Lower lobe of right lung (tissue), 2 donors: ENCODE measurements around the gene SLIT3. TPM values are rescaled to one million over a fixed set of nuclear protein-coding genes. Genes with fewer than 3 reads are reported as not detected.
A peak's percentile ranks its signal among the peaks of the same experiment; 100 is the strongest.

ENCODE experiments used
- ATAC-seq, 2 donors: fragments of 200-7000 bp; cut with Tn5 transposase; one replicate each; pipeline ENCODE4 v1.9.1; 2020 to 2022; ENCODE audit warnings: mild to moderate bottlenecking in 2 of 2, moderate library complexity in 2 of 2
- DNase-seq: peaks from one replicate; pipeline ENCODE4 v3.0.0-alpha.2; 2020
- H3K27ac ChIP-seq: fragments of 200-600 bp; one replicate; pipeline ENCODE4 v1.8.0; 2022
- H3K27me3 ChIP-seq: fragments of 200-600 bp; one replicate; pipeline ENCODE4 v1.8.0; 2022; ENCODE audit warnings: low read depth
- H3K36me3 ChIP-seq: fragments of 200-600 bp; one replicate; pipeline ENCODE4 v1.8.0; 2022; ENCODE audit warnings: mild to moderate bottlenecking
- H3K4me1 ChIP-seq: fragments of 200-600 bp; one replicate; pipeline ENCODE4 v1.8.0; 2022
- H3K4me3 ChIP-seq: fragments of 200-600 bp; one replicate; pipeline ENCODE4 v1.8.0; 2022; ENCODE audit warnings: mild to moderate bottlenecking
- H3K9me3 ChIP-seq: fragments of 200-600 bp; one replicate; pipeline ENCODE4 v1.8.0; 2022
- CTCF ChIP-seq: fragments of 200-600 bp; IDR thresholded peaks from one replicate; pipeline ENCODE4 v1.8.0; 2022; ENCODE audit warnings: antibody characterized with exemption, mild to moderate bottlenecking
- intact Hi-C: fragments of 100-400 bp; cut with DNase I; formaldehyde crosslinking; loops from one replicate; pipeline ENCODE4 v1.11.0; 2022
- total RNA-seq: library from RNA; stranded (reverse); fragmentation: NEBNext Ultra II Directional; extraction: Animal tissue kit (Norgen Biotek cat#: 25700); gene quantifications from one replicate; pipeline ENCODE4 v1.2.1, GENCODE V29; 2021
- donor health status: DM: no; HTN: yes; CAD: no; lungs with severe emphysema.

SLIT3 gene
- total RNA-seq, 1 donor from 2014 or later = 48.6 TPM

GRCh38 chr5:169027501-169028061 is 273.4 kb downstream of the SLIT3 start:
- ATAC-seq (peak in 1 of 2 donors; percentile 42), DNase-seq (peak; percentile 53)
- no peak overlapping the region for H3K4me3 ChIP-seq
- no peaks in the 10 kb centered on the region for H3K27me3 ChIP-seq
- no peak for TF ChIP-seq CTCF
- H3K4me1 ChIP-seq = peaks cover 13% of the 10 kb centered on the region
- no peaks in the 10 kb centered on the region for H3K36me3 ChIP-seq
- intact Hi-C loops = no loop called here
- H3K27ac ChIP-seq = peak overlapping the region; percentile 50
- no peaks in the 10 kb centered on the region for H3K9me3 ChIP-seq

GRCh38 chr5:169025491-169025890 is 275.4 kb downstream of the SLIT3 start:
- Histone ChIP-seq H3K9me3 (no peaks in the 10 kb centered on the region), H3K27ac (no peak overlapping the region), H3K4me1 (peaks cover 13% of the 10 kb centered on the region), H3K36me3 (no peaks in the 10 kb centered on the region), H3K4me3 (no peak overlapping the region), H3K27me3 (no peaks in the 10 kb centered on the region)
- ATAC-seq = no peak
- intact Hi-C loops = no loop called here
- TF ChIP-seq CTCF = no peak
- no peak for DNase-seq

DNA sequence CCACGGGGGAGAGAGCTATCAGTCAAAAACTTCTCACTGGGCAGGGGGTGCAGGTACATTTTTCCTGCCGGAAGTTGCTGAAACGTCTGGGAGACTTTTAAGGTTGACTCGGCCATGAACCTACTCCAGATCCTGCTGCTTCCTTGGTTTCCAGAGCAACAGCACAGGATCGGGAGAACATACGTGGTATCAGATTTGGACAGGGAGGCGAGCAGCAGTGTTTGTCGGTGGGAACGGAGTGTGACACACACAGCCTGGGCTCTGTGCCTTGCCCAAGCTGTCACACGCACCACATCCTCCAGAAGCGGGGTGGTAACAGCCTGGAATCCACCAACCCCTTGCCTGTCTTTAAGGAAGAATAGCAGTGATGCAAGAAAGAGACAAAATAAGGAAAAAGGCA is 276.5 kb downstream of the SLIT3 start:
- ATAC-seq = peak in 1 of 2 donors; percentile 27
- H3K36me3 ChIP-seq = no peaks in the 10 kb centered on the region
- H3K4me1 ChIP-seq = peaks cover 7% of the 10 kb centered on the region
- no peak overlapping the region for H3K4me3 ChIP-seq
- no peaks in the 10 kb centered on the region for H3K9me3 ChIP-seq
- no peak overlapping the region for H3K27ac ChIP-seq
- H3K27me3 ChIP-seq = no peaks in the 10 kb centered on the region
- intact Hi-C loops = no loop called here
- no peak for TF ChIP-seq CTCF
- DNase-seq = no peak

- Histone ChIP-seq H3K9me3 (no peaks in the 10 kb centered on the region), H3K27me3 (no peaks in the 10 kb centered on the region), H3K36me3 (no peaks in the 10 kb centered on the region), H3K4me3 (no peak overlapping the region), H3K27ac (no peak overlapping the region), H3K4me1 (no peaks in the 10 kb centered on the region)
- intact Hi-C loops = no loop called here
- no peak for TF ChIP-seq CTCF
- ATAC-seq (peak; percentile 23 to 34), DNase-seq (no peak)
Observed at GRCh38 chr5:169022718-169023117, 278.2 kb downstream of the SLIT3 start.

GRCh38 chr5:169020102-169020501 is 280.8 kb downstream of the SLIT3 start:
- H3K36me3 ChIP-seq = no peaks in the 10 kb centered on the region
- no peak for TF ChIP-seq CTCF
- intact Hi-C loops = no loop called here
- no peak for ATAC-seq
- H3K4me1 ChIP-seq = no peaks in the 10 kb centered on the region
- H3K27ac ChIP-seq = no peak overlapping the region
- no peaks in the 10 kb centered on the region for H3K27me3 ChIP-seq
- no peak overlapping the region for H3K4me3 ChIP-seq
- no peaks in the 10 kb centered on the region for H3K9me3 ChIP-seq
- DNase-seq = no peak
